Dedifferentiated amniotic fluid mesenchymal stem cell (primary cell): ENCODE results near the gene SHC4.
A peak's percentile ranks its signal among the peaks of the same experiment; 100 is the strongest.
"Not testable (repeated sequence)": the region's sequence is repeated elsewhere in the genome, so short reads cannot be mapped to it uniquely, and the experiment has no call there.

Experiments
- DNase-seq: peaks from one replicate; pipeline ENCODE4 v3.0.0-alpha.2; 2016; ENCODE audit errors: extremely low spot score

Gene SHC4

DNA sequence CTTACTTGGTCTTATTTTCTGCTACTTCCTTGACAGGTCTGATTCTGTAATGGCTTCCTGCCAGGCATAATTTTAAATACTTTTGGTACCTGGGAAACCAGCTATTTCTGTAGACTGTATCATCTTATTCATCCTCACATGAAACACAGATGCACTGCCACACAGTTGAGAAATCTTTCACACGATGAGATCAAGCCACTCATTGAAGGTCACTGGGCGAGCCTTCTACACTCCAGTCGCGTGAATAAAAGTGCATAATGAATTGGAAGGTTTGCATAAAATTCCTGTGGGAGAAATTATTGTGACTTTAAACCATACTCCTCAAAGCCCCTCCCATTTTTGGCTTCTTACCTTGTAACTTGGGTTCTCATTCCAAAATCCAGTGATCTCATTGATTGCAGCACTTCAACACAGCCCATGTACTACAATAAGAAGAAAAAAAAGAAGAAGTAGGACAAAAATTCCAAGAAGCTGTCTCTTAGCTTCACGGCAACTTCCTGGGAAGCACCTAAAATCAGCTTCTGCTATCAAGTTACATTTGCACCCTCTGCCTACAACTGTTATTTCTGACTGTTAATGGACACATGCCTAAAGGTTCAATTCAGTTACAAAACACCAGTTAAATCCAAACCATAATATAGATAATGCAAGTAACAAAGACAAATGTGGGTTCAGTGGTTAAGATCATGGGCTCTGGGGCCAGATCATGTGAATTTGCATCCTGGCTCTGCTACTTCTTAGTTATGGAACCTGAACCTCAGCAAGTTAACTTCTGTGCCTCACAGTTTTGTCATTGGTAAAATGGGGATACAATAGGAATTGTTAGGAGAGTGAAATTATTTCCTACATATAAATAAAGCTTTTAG is 39.0 kb downstream of the SHC4 start:
- no peak for DNase-seq

DNA sequence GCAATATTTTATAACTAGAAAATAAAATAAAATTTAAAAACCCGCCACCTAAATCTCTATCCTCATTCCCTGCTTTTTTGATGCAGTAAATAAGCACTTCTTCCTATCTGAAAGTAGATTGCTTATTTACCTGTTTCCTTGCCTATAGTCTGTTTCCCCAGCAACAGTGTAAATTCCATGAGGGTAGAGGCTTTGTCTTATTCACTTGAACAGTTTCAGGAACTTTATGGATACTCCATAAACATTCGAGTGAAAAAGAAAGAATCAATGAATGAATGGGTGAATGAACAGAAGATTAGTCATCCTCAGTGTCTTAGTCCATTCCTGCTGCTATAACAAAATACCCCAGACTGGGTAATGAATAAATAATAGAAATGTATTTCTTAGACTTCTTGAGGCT is 41.7 kb downstream of the SHC4 start:
- DNase-seq = no peak

DNA sequence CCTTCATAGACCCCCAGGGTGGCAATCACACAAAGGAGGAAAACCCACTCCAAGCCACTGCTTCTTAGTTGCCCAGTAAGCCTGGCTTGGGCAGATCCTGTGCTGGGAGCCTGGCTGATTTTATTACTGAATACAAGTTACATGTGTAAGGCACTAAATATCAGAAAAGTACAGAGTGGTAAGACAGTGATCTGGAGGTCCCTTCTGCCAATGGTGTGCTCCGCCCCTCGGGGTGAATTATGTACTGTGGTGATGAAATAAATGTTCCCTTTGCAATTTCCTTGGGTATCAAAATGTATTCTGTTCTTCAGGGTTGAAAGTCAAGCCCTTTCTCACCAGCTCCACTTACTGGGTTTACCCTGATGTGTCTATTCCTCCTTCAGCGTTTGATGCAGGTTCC is 47.0 kb downstream of the SHC4 start:
- no peak for DNase-seq

DNA sequence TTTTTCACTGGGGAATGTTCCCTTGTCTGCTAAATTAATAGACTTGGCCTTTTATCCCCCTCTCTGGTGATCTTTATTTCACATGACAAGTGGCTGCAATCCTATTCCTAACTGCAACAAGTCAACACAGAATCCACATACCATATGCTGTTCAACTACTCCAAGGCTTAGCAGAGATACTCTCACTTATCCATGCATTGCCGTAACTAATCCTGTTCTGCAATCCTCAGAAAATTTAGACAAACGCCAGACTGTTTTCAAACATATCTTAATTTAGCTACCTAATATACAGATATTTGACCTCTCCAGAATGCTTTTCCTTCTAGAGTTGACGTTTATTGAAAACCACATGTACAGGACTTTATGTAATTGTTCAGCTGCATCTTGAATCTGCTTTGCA is 47.9 kb downstream of the SHC4 start:
- no peak for DNase-seq

DNA sequence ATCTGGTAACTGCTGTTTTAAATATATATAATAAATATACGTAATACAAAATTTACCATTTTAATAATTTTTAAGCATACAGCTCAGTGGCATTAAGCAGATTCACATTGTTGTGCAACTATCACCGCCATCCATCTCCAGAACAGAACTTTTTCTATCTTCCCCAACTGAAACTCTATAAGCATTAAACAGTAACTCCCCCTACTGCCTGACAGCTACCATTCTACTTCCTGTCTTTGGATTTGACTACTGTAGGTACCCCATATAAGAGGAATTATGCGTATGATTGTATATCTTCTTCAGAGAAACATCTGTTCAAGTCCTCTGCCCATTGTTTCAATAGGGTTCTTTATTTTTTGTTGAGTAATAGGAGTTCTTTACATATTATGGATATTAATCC is 49.0 kb downstream of the SHC4 start:
- DNase-seq = no peak

DNA sequence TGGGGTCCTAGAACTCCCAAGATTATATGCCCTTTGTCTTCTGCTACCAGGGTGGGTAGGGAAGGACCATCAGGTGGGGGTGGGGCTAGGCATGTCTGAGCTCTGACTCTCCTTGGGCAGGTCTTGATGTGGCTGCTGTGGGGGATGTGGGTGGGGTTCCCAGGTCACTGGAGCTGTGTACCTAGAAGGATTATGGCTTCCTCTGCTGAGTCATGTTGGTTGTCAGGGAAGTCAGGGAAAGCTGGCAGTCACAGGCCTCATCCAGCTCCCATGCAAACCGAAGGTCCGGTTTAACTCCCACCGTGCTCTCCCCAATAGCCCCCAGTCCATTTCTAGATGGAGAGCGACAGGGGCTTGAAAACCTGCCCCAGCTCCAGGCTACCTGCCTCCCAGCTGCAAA is 50.6 kb downstream of the SHC4 start:
- DNase-seq = no peak

DNA sequence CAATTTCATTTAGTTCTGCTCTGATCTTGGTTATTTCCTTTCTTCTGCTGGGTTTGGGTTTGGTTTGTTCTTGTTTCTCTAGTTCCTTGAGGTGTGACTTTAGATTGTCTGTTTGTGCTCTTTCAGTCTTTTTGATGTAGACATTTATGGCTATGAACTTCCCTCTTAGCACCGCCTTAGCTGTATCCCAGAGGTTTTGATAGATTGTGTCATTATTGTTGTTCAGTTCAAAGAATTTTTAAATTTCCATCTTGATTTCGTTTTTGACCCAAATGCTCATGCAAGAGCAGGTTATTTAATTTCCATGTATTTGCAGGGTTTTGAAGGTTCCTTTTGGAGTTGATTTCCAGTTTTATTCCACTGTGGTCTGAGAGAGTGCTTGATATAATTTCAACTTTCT is 53.2 kb downstream of the SHC4 start:
- DNase-seq = not testable (repeated sequence)

DNA sequence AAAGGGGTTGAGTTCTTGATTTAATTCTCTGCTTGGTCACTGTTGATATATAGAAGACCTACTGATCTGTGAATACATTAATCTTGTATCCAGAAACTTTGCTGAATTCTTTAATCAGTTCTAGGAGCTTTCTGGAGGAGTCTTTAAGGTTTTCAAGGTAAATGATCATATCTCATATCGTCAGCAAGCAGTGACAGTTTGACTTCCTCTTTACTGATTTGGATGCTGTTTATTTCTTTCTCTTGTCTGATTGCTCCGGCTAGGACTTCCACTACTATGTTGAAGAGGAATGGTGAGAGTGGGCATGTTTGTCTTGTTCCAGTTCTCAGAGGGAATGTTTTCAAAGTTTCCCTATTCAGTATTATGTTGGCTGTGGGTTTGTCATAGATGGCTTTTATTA is 54.4 kb downstream of the SHC4 start:
- not testable (repeated sequence) for DNase-seq

DNA sequence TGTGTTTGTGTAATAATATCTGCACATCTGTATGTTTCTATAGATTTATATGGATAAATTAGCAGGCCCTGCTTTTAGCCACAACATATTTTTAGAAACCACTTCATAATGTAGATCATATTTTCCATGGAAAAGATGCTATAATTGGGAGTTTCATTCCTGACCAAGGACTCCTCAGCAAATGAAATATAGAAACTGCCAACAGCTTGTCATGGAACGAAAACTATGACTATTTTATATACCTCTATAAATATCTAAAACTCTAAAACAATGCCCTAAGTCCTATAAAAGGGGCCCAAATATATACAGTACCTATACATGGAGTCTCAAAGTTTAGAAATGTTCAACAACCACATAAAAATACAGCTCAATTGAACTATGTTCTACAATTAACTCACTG is 57.9 kb downstream of the SHC4 start:
- DNase-seq = no peak

DNA sequence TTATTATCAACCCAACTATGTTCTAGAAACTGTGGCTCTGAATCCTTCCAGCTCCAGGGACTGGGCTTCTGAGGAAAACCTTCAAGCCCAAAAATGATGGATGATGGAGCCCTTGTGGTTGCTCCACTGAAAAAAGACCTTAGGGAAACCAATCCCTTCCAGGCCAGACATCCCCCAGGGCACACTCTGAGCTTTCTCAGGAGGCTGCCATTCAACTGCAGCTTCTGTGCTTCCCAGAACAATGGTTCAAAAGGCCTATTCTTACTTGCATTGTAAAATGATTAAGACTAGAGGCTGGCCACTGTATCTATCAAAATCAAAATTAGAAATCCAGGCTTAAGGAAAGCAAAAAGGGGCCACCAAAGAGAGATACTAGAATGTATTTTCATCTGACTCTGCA is 58.5 kb downstream of the SHC4 start:
- no peak for DNase-seq

DNA sequence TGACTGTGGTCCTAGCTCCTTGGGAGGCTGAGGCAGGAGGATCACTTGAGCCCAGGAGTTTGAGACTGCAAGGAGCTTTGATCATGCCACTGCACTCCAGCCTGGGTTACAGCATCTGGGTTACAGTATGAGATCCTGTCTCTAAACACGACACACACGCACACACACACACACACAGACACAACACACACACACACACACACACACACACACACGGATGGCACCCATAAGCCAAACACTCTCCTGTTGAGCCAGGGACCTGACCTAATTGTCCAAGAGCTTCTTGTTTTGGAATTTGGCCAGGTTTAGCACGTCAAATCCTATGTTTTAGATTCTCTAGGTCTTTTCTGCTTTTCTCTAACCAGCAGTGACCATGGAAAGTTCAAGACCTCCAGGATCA is 59.0 kb downstream of the SHC4 start:
- DNase-seq = no peak

DNA sequence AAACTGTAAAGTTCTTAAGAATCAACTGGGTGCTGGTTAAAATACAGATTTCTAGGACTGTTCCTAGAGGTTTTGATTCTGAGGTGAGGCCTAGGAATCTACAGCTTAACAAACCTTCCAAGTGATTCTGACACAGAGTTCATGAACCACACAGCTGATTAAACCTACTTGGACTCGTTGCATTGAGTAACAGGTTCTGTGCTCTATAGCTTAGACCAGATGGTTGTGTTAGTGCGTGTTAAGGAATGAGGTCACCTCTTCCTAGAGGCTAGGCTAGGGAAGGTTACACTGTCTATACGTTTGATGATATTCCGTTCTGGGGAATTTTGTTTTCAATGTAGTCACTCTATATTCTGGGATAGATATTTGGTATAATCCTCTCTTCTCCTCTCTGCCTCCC is 63.9 kb downstream of the SHC4 start:
- DNase-seq = no peak

DNA sequence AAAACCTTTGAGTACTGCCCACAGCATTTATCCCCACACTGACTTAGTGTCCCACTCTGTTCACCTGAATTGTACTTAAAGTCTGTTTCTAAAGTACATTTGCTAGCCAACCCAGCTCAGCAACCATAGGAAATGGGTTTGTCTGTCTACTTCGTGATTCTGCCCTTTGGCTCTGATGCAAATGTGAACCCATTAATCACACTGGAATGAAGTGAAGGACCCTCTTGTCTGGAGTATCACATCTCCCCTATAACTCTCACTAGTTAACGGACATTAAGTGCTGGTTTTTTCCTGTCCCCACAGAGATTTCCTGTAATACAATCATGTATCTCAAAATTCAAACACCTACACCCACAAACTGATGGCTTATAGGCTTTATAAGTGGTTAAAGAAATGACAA is 65.3 kb downstream of the SHC4 start:
- DNase-seq = no peak

DNA sequence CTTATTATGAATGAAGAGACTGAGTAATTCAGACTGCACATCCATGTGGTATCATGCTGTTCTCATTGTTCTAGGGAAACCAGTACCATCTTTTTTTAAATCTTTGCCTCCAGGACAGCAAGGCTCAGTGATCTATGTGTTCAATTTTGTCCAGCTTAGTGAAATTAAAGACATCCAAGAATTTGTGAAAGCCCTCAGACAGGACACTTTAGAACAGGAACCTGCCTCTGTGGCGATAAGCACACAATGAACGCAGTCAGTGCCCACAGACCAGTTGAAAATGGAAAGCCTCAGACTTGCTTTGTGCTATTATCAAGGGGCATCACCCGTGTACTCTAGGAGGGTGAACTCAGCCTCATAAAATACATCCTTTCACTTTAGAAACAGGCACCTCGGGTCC is 65.7 kb downstream of the SHC4 start:
- DNase-seq = no peak

DNA sequence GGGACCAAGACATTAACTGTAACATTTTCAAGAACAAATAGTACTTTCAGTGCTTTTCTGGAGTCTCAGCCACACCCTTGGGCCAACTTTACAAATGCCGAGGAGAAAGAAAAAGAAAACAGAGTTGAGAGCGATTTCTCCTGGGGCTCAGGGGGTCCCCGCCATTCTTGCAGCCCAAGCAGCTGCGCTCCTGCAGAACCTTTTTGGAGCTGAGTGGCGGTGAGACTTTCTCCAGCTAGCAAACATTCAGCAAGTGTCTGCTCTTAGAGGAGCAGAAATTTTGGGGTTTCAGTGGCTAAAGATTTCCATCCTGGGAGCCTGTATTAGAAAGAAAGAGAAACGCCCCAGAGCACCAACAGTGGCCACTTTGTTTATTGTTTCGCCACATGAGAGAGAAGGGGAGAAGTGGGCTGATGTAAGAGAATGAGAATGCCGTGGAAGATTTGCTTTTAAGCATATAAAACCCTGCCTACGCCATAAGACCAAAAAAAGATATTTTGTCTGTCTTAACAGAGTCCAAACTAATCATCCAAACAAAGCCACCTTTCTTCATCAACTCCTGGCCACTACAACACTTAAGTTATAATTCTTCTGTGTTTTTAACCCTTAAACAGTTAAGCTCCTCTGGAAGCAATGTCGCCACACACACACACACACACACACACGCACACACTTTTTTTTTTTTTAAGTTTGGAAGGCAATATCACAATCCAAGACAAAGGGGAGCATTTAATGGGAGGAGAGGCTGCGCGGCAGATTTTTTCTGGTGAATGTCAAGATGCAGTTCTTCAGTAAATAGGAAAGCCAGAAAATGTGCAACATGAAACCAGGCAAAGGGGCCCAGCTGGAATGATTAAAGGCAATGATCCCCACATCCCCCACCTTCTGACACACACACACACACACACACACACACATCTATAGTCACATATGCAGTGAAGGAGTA is 66.6 kb downstream of the SHC4 start:
- DNase-seq = peak; percentile 75

DNA sequence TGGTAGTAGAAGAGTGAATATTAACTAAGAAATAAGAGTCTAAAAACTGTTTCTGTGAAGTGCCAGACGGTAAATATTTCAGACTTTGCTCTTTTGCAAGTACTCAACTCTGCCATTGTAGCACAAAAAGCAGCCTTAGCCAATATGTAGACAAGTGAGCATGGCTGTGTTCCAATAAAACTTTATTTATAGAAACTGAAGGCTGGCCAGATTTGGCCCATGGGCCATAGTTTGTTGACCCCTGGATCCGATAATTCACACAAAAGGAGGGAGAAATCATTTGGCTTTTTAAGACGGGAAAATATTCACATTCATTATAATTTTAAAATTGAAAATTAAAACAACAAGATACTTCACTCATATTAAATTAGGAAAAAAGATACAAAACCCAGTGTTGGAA is 70.4 kb downstream of the SHC4 start:
- no peak for DNase-seq

DNA sequence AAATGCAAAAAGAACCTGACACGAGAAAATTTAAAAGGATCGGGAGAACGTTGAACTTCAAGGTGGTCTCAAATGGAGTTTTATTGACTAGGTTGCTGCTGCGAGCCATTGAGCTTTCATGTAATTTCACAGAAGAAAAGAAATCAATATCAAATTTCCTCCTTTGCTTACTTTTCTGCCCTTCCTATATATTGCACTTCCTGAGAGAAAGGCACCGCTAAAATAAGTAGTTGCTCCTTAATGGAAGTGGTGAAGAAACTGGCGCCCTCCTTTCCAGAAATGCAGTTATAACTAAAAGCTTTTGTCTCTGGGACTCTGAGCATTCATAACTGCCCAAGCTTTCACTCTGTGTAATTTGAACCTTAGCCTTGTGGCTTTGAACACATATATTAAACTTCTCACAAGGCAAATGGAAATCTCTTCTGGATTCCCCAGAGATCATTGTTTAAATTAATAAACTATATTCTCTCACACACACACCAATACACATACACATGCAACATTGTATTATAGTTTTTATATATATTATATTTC is 72.4 kb downstream of the SHC4 start:
- no peak for DNase-seq

DNA sequence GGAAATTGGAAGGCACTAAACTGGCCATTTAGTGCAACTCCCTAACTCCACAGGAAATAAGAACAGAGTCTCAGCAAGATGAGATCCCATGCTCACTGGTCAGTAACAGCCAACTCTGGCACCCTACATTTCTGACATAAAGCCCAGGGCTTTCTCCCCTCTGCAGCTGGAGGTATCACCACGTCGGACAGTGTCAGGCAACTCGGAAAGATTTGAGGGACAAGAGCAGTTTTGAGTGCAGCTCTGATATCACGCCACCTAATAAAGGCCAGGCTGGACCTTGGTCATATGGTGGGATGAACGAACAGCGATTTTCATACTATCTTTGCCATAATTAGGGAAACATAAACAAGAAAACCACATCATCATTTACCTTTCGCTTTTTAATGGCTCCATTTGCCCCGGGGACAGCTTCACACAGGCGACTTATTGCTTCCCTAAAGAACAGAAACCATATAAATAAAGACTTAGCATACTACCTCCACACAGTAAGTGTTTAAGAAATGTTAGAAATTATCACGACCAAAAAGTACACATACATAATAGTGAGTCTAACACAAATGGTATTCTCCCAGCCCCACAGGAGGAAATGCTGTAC is 73.2 kb downstream of the SHC4 start:
- DNase-seq = no peak

DNA sequence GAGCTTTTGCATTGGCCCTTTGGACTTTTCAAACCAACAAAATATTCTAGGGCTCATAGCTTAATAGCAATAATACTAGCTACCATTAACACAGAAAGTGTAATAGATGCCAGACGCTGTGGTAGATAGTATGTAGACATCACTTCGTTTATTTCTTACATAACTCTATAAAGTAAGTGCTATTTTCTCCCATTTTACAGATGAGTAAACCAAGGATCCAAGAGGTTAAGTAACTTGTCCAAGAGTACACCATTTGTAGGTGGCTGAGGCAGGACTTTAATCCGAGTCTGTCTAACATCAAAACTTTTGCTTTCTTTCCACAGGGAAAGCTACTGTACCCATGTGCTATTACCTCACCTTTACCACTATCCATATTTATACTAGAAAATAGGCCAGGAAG is 73.8 kb downstream of the SHC4 start:
- DNase-seq = no peak

DNA sequence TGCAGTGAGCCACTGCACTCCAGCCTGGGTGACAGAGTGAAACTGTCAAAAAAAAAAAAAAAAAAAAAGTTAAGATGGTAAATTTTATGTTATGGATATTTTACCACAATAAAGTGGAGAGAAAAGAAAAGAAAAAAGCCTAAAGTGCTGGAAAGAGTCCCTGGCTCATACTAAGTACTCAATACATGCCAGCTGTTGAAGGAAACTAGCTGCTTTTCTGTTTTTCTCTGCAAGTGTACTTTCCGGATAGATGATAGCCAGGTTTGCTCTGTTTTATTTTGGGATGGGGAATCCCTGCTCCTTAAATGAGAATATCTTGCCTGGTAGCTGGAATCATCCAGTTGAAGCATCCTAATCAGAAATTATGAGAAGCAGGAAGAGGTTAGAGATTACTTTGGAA is 74.9 kb downstream of the SHC4 start:
- no peak for DNase-seq

DNA sequence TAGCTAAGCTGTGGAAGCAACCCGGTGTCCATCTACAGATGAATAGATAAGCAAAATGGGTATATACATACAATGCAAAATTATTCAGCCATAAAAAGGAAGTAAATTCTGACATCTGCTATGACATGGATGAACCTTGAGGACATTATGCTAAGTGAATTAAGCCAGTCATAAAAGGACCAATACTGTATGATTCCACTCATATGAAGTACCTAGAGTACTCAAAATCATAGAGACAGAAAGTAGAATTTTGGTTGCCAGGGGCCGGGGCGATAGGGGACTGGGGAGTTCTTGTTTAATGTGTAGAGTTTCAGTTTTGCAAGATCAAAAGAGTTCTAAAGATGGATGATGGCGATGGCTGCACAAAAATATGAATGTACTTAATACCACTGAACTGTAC is 75.5 kb downstream of the SHC4 start:
- no peak for DNase-seq

DNA sequence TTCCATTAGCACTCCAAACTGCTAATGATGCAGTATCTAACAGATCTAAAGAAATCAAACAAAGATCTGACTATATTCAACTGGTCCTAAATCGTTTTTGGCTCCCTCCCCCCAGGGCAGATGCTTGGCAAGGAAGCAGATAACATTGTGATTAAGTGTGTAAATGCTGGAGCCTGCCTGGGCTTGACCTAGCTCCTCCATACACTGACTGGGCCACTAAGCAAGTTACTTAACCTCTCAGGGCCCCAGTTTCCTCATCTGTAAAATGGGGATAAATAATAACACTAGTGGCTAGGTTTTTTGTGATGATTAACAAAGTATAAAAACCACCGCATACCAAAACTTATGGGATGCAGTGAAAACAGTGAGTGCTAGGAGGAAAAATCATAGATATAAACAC is 76.6 kb downstream of the SHC4 start:
- no peak for DNase-seq
